ENCODE data around the gene ERI3.

DNA sequence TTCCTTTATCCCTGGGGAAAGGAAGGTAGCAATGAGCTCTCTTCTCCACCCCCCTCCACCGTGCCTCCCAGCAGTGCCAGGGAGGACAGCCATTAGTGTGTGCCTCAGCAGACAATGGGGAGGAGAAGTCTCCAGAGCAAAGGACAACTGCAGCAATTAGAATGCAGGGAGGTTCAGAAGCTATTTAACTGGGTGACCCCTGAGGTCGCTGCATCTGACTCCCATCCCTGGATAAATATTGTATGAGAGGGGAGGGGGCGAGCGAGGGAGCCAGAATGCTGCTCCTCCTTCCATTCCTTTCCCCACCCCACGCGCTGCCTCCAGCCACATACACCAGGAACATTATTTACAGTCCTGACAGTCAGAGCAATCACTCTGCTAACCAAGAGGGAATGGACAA, 59.0 kb downstream of the ERI3 start:
- TF ChIP-seq, protein P1, sequence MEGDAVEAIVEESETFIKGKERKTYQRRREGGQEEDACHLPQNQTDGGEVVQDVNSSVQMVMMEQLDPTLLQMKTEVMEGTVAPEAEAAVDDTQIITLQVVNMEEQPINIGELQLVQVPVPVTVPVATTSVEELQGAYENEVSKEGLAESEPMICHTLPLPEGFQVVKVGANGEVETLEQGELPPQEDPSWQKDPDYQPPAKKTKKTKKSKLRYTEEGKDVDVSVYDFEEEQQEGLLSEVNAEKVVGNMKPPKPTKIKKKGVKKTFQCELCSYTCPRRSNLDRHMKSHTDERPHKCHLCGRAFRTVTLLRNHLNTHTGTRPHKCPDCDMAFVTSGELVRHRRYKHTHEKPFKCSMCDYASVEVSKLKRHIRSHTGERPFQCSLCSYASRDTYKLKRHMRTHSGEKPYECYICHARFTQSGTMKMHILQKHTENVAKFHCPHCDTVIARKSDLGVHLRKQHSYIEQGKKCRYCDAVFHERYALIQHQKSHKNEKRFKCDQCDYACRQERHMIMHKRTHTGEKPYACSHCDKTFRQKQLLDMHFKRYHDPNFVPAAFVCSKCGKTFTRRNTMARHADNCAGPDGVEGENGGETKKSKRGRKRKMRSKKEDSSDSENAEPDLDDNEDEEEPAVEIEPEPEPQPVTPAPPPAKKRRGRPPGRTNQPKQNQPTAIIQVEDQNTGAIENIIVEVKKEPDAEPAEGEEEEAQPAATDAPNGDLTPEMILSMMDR (IDR thresholded peaks at IDR 0.05): no peak
- TF ChIP-seq, protein P2, sequence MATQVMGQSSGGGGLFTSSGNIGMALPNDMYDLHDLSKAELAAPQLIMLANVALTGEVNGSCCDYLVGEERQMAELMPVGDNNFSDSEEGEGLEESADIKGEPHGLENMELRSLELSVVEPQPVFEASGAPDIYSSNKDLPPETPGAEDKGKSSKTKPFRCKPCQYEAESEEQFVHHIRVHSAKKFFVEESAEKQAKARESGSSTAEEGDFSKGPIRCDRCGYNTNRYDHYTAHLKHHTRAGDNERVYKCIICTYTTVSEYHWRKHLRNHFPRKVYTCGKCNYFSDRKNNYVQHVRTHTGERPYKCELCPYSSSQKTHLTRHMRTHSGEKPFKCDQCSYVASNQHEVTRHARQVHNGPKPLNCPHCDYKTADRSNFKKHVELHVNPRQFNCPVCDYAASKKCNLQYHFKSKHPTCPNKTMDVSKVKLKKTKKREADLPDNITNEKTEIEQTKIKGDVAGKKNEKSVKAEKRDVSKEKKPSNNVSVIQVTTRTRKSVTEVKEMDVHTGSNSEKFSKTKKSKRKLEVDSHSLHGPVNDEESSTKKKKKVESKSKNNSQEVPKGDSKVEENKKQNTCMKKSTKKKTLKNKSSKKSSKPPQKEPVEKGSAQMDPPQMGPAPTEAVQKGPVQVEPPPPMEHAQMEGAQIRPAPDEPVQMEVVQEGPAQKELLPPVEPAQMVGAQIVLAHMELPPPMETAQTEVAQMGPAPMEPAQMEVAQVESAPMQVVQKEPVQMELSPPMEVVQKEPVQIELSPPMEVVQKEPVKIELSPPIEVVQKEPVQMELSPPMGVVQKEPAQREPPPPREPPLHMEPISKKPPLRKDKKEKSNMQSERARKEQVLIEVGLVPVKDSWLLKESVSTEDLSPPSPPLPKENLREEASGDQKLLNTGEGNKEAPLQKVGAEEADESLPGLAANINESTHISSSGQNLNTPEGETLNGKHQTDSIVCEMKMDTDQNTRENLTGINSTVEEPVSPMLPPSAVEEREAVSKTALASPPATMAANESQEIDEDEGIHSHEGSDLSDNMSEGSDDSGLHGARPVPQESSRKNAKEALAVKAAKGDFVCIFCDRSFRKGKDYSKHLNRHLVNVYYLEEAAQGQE (IDR thresholded peaks at IDR 0.05; ENCODE audit: insufficient read depth in 1 of 2, low read depth in 2 of 2, low read length in 1 of 2): no peak
- no peak for TF ChIP-seq SIN3A (IDR thresholded peaks at IDR 0.05; ENCODE audit: borderline replicate concordance, insufficient read depth, low read depth, low read length)
- TF ChIP-seq POLR2AphosphoS5 (IDR thresholded peaks at IDR 0.05; ENCODE audit: low read depth, low read length): no peak
